ENCODE measurements around the gene SEPHS2. TPM values are rescaled to one million over a fixed set of nuclear protein-coding genes. Genes with fewer than 3 reads are reported as not detected.
"Not testable (repeated sequence)": the region's sequence is repeated elsewhere in the genome, so short reads cannot be mapped to it uniquely, and the experiment has no call there.

SEPHS2 gene
- total RNA-seq, 4 donors from 2014 or later = 34.5 to 41.3 (median 39.9) TPM

GRCh38 chr16:30397776-30398660, 47.7 kb downstream of the SEPHS2 start:
- no peaks in the 10 kb centered on the region for H3K9me3 ChIP-seq
- peaks cover 11 to 33% of the 10 kb centered on the region in 2 donors for H3K4me1 ChIP-seq
- intact Hi-C loops (cut with DNase I) = no loop called here
- H3K27me3 ChIP-seq = no peaks in the 10 kb centered on the region
- TF ChIP-seq CTCF (IDR thresholded peaks at IDR 0.05) (no peak), POLR2A (IDR thresholded peaks at IDR 0.05) (no peak)
- no peak overlapping the region for H3K27ac ChIP-seq
- no peak overlapping the region for H3K4me3 ChIP-seq (replicated peaks in 1 of 3)
- peaks cover 10 to 11% of the 10 kb centered on the region in 2 donors for H3K36me3 ChIP-seq
- DNase-seq = no peak
- WGBS, 2 donors = 92 to 95% methylated on average over 21 to 35 of the region's 42 CpGs

- TF ChIP-seq POLR2A (IDR thresholded peaks at IDR 0.05) = no peak
- no peak for TF ChIP-seq CTCF (IDR thresholded peaks at IDR 0.05)
- Histone ChIP-seq H3K27ac (no peak overlapping the region), H3K27me3 (no peaks in the 10 kb centered on the region), H3K4me1 (peaks cover 11 to 33% of the 10 kb centered on the region in 2 donors), H3K9me3 (no peaks in the 10 kb centered on the region), H3K36me3 (peaks cover 10 to 11% of the 10 kb centered on the region in 2 donors), H3K4me3 (replicated peaks in 1 of 3) (no peak overlapping the region)
- no peak for DNase-seq
- WGBS, 2 donors = 76 to 77% methylated on average over 4 of the region's 4 CpGs
- intact Hi-C loops (cut with DNase I) = no loop called here
Observed at GRCh38 chr16:30397056-30397455, 48.6 kb downstream of the SEPHS2 start.

GRCh38 chr16:30396627-30397026, 49.0 kb downstream of the SEPHS2 start:
- H3K4me1 ChIP-seq = peaks cover 11 to 33% of the 10 kb centered on the region in 2 donors
- DNase-seq; H3K4me3 ChIP-seq (replicated peaks in 1 of 3); H3K27me3 ChIP-seq; intact Hi-C loops (cut with DNase I); H3K27ac ChIP-seq; H3K9me3 ChIP-seq: not testable (repeated sequence)
- peaks cover 10 to 11% of the 10 kb centered on the region in 2 donors for H3K36me3 ChIP-seq
- WGBS, 2 donors = 78 to 87% methylated on average over 4 of the region's 4 CpGs

GRCh38 chr16:30395992-30396585, 49.6 kb downstream of the SEPHS2 start:
- WGBS, 2 donors = 17 to 18% methylated on average over 13 of the region's 13 CpGs
- Histone ChIP-seq H3K4me3 (replicated peaks in 1 of 3) (peak overlapping the region; percentile 38 to 88 (median 87)), H3K4me1 (peaks cover 9 to 30% of the 10 kb centered on the region in 2 donors), H3K9me3 (no peaks in the 10 kb centered on the region), H3K36me3 (peaks cover 10 to 11% of the 10 kb centered on the region in 2 donors), H3K27me3 (no peaks in the 10 kb centered on the region), H3K27ac (peak overlapping the region in 2 of 3 donors; percentile 21 to 69)
- TF ChIP-seq POLR2A (IDR thresholded peaks at IDR 0.05) (no peak), CTCF (IDR thresholded peaks at IDR 0.05) (no peak)
- intact Hi-C loops (cut with DNase I) = no loop called here
- DNase-seq = no peak

GRCh38 chr16:30395155-30395991, 50.3 kb downstream of the SEPHS2 start, which contains the start of gene ZNF48:
ZNF48 (plus strand) TSS chr16:30395420; CDS start chr16:30395795, 375 bp downstream.
- Histone ChIP-seq H3K4me1 (peaks cover 5 to 28% of the 10 kb centered on the region in 2 donors), H3K27ac (peak within 1 kb of the TSS; percentile 33 to 69 (median 53)), H3K27me3 (no peaks in the 10 kb centered on the region), H3K36me3 (peaks cover 10 to 11% of the 10 kb centered on the region in 2 donors), H3K9me3 (no peaks in the 10 kb centered on the region), H3K4me3 (replicated peaks in 1 of 3) (peak within 1 kb of the TSS; percentile 57 to 88 (median 87))
- DNase-seq = peak; percentile 88 to 89
- WGBS, 2 donors = 0 to 2% methylated on average over 1 to 10 of the region's 103 CpGs
- peak in 3 of 6 experiments; percentile 41 to 63 (median 58) for TF ChIP-seq CTCF (IDR thresholded peaks at IDR 0.05)
- TF ChIP-seq POLR2A (IDR thresholded peaks at IDR 0.05) = peak in 1 of 2 donors; percentile 51
- intact Hi-C loops (cut with DNase I) = no loop called here

Measured in thyroid gland (tissue), 4 donors.